DND-41 (cell line): Measurements from ENCODE around the gene ADGRF5.

Source experiments
- ATAC-seq: fragments of 200-7000 bp; cut with Tn5 transposase; 3 replicates; pipeline ENCODE4 v1.9.1; 2021; ENCODE audit warnings: low read depth; ENCODE audit not compliant: insufficient read depth
- DNase-seq: peaks from one replicate; pipeline ENCODE4 v3.0.0-alpha.2; 2020
- H2AFZ ChIP-seq: 2 replicates; pipeline ENCODE4 v1.6.0; 2012; ENCODE audit warnings: low read depth, low read length
- H3K27ac ChIP-seq: 2 replicates; pipeline ENCODE4 v1.5.1; 2012; ENCODE audit warnings: low read length, inconsistent platforms
- H3K27me3 ChIP-seq: fragments of 200-600 bp; sonication (generic); 2 replicates; pipeline ENCODE4 v1.6.0; 2012; ENCODE audit warnings: low read length, mild to moderate bottlenecking, inconsistent platforms; ENCODE audit not compliant: insufficient read depth, poor library complexity
- H3K36me3 ChIP-seq: 2 replicates; pipeline ENCODE4 v1.5.1; 2012; ENCODE audit warnings: low read length, inconsistent platforms; ENCODE audit not compliant: insufficient read depth
- H3K4me1 ChIP-seq: 2 replicates; pipeline ENCODE4 v1.5.1; 2012; ENCODE audit warnings: mild to moderate bottlenecking, low read length; ENCODE audit not compliant: insufficient read depth
- H3K4me2 ChIP-seq: 2 replicates; pipeline ENCODE4 v1.6.0; 2012; ENCODE audit warnings: mild to moderate bottlenecking, moderate library complexity, low read length, inconsistent platforms; ENCODE audit not compliant: insufficient read depth
- H3K4me3 ChIP-seq, 2 experiments: fragments of 200-600 bp in 1 of 2; shearing (Covaris generic) in 1 of 2; 2 replicates each; pipeline ENCODE4 v1.5.1; 2012 to 2016; ENCODE audit warnings: inconsistent platforms in 2 of 2, low read length in 2 of 2, mild to moderate bottlenecking in 2 of 2, low read depth in 1 of 2, moderate library complexity in 1 of 2
- H3K79me2 ChIP-seq: 2 replicates; pipeline ENCODE4 v1.6.0; 2012; ENCODE audit warnings: low read length, inconsistent platforms; ENCODE audit not compliant: insufficient read depth
- H3K9ac ChIP-seq: 2 replicates; pipeline ENCODE4 v1.6.0; 2012; ENCODE audit warnings: low read depth, mild to moderate bottlenecking, inconsistent platforms, low read length, moderate library complexity
- H3K9me3 ChIP-seq: 2 replicates; pipeline ENCODE4 v1.5.1; 2012; ENCODE audit warnings: low read length, moderate library complexity, mild to moderate bottlenecking, inconsistent platforms; ENCODE audit not compliant: insufficient read depth, severe bottlenecking
- H4K20me1 ChIP-seq: 2 replicates; pipeline ENCODE4 v1.6.0; 2012; ENCODE audit warnings: low read length; ENCODE audit not compliant: insufficient read depth
- CTCF ChIP-seq: IDR thresholded peaks from 2 replicates; pipeline ENCODE4 v1.5.1; 2012; ENCODE audit warnings: borderline replicate concordance, low read length, moderate library complexity, mild to moderate bottlenecking; ENCODE audit not compliant: poor library complexity, severe bottlenecking; ENCODE audit errors: extremely low read depth
- EZH2 ChIP-seq: IDR thresholded peaks from 3 replicates; pipeline ENCODE4 v1.6.1; 2012; ENCODE audit warnings: borderline replicate concordance, low read depth, mild to moderate bottlenecking, moderate library complexity, low read length, inconsistent platforms; ENCODE audit not compliant: severe bottlenecking

ADGRF5 gene

DNA sequence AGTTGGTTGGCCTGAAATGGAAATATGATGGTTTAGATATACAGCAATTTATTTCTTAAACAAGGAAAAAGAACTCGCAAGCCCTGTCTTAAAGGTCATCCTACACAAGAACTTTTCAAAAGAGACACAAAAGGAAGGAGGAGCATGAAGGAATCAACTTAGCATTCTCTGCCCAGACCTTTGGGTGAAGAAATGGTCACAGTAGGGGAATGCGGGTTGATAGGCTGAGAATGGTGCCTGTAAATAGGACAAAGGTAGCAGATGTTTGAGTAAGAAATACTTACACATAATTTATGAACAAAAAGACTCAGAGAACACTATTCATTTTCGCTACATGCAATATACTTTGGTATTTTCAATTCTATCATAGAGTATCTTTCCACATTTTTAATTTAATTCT lies 15.0 kb downstream of the ADGRF5 start:
- ATAC-seq, result no peak
- Histone ChIP-seq H3K9me3 (no peaks in the 10 kb centered on the region), H3K9ac (no peak overlapping the region), H2AFZ (no peak overlapping the region), H3K4me1 (no peaks in the 10 kb centered on the region), H3K36me3 (no peaks in the 10 kb centered on the region), H3K4me2 (no peak overlapping the region), H3K4me3 (no peak overlapping the region), H3K27me3 (no peaks in the 10 kb centered on the region), H3K27ac (no peak overlapping the region), H4K20me1 (no peaks in the 10 kb centered on the region), H3K79me2 (no peaks in the 10 kb centered on the region)
- no peak for TF ChIP-seq CTCF
- no peak for TF ChIP-seq EZH2
- DNase-seq, result no peak

- no peak for TF ChIP-seq CTCF
- TF ChIP-seq EZH2, result no peak
- no peak overlapping the region for H3K27ac ChIP-seq
- H3K4me1 ChIP-seq, result no peaks in the 10 kb centered on the region
- H3K4me3 ChIP-seq, result no peak overlapping the region
- no peak for ATAC-seq
- H3K9me3 ChIP-seq, result no peaks in the 10 kb centered on the region
- H4K20me1 ChIP-seq, result no peaks in the 10 kb centered on the region
- H2AFZ ChIP-seq, result no peak overlapping the region
- H3K79me2 ChIP-seq, result no peaks in the 10 kb centered on the region
- no peak for DNase-seq
- no peak overlapping the region for H3K9ac ChIP-seq
- no peaks in the 10 kb centered on the region for H3K36me3 ChIP-seq
- peaks cover 3% of the 10 kb centered on the region for H3K27me3 ChIP-seq
- no peak overlapping the region for H3K4me2 ChIP-seq
Observed at GRCh38 chr6:46904117-46904516, 17.6 kb downstream of the ADGRF5 start.

DNA sequence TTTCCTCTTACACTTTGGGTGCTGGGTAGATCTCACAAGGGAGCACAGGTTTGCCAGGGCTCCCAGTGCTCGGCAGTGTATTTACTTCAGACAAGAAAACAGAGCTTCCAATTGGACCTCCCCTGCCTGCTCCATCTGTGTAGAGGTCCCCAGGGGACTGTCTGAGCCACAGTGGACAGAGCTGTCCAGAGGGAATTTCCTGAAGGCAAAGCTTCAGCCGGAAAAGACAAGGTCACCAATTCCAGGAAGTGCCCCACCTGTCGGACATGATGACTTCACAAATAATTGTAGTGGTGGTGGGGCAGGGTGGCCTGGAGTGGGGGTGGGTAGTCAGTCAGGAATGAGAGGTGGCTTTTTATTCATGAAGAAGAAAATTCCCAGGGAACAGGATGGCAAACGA lies 18.6 kb downstream of the ADGRF5 start:
- Histone ChIP-seq H3K27ac (no peak overlapping the region), H3K4me1 (no peaks in the 10 kb centered on the region), H4K20me1 (no peaks in the 10 kb centered on the region), H3K9ac (no peak overlapping the region), H3K4me2 (no peak overlapping the region), H3K36me3 (no peaks in the 10 kb centered on the region), H3K79me2 (no peaks in the 10 kb centered on the region), H3K9me3 (no peaks in the 10 kb centered on the region), H3K27me3 (peaks cover 3% of the 10 kb centered on the region), H3K4me3 (no peak overlapping the region), H2AFZ (no peak overlapping the region)
- no peak for ATAC-seq
- no peak for DNase-seq
- TF ChIP-seq EZH2, result no peak
- no peak for TF ChIP-seq CTCF

DNA sequence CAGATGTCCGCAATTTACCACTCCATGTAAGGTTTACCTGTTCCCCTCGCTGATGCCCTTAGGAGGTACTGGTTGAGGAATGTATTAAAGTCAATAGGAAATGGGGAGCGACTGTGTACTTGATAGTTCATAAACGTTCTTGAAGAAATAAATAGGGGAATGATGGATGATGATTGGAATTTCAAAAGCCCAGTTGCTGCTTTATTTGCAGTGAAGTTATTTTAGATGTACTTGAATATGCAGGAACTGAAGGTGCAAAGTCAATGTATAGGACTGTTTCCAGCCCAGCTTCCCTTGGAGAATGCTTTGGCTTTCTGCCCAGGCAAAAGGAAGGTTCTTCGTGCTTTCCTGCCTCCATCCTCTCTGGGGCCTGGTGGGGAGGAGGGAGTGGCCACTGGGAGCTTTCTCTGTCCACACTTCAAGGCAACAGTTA lies 19.8 kb downstream of the ADGRF5 start:
- Histone ChIP-seq H3K9me3 (no peaks in the 10 kb centered on the region), H3K27me3 (peaks cover 3% of the 10 kb centered on the region), H2AFZ (no peak overlapping the region), H3K79me2 (no peaks in the 10 kb centered on the region), H3K9ac (no peak overlapping the region), H3K27ac (no peak overlapping the region), H3K4me2 (no peak overlapping the region), H4K20me1 (no peaks in the 10 kb centered on the region), H3K4me1 (no peaks in the 10 kb centered on the region), H3K36me3 (no peaks in the 10 kb centered on the region), H3K4me3 (no peak overlapping the region)
- no peak for DNase-seq
- TF ChIP-seq CTCF (no peak), EZH2 (no peak)
- ATAC-seq, result no peak
